ENCODE measurements around the gene SNX1.

Gene SNX1

DNA sequence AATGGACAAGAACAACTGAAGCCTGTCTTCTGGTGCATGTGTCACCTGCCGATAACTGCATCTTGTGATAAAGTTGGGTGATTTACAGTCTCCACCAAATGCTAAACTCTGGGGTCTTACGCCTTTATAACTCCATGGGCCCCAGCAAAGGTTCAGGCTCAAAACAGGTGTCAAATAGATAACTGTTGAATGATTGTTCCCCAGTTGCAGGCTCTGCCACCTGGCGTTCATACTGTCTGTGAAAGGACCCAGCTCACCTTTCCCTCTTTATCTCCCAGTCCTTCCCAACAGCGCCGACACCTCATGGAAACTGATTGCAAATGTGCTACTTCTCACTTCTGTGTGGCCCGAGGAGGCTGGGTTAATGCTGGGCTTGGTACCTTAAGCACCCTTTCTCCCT is 47.5 kb downstream of the SNX1 start:
- Histone ChIP-seq H3K4me1 (no peaks in the 10 kb centered on the region), H3K27me3 (ENCODE audit: control insufficient read depth, insufficient read depth, low read length) (no peaks in the 10 kb centered on the region), H3K4me3 (ENCODE audit: low read depth, low read length) (no peak overlapping the region), H3K4me2 (ENCODE audit: low read length) (no peak overlapping the region), H2AFZ (no peak overlapping the region), H3K36me3 (ENCODE audit: control insufficient read depth, insufficient read depth, low read length) (no peaks in the 10 kb centered on the region), H3K9ac (no peak overlapping the region), H3K79me2 (no peaks in the 10 kb centered on the region), H3K27ac (no peak overlapping the region), H3K9me3 (ENCODE audit: control insufficient read depth, low read length) (no peaks in the 10 kb centered on the region)
- TF ChIP-seq, protein P1, sequence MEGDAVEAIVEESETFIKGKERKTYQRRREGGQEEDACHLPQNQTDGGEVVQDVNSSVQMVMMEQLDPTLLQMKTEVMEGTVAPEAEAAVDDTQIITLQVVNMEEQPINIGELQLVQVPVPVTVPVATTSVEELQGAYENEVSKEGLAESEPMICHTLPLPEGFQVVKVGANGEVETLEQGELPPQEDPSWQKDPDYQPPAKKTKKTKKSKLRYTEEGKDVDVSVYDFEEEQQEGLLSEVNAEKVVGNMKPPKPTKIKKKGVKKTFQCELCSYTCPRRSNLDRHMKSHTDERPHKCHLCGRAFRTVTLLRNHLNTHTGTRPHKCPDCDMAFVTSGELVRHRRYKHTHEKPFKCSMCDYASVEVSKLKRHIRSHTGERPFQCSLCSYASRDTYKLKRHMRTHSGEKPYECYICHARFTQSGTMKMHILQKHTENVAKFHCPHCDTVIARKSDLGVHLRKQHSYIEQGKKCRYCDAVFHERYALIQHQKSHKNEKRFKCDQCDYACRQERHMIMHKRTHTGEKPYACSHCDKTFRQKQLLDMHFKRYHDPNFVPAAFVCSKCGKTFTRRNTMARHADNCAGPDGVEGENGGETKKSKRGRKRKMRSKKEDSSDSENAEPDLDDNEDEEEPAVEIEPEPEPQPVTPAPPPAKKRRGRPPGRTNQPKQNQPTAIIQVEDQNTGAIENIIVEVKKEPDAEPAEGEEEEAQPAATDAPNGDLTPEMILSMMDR (IDR thresholded peaks at IDR 0.05) = no peak

DNA sequence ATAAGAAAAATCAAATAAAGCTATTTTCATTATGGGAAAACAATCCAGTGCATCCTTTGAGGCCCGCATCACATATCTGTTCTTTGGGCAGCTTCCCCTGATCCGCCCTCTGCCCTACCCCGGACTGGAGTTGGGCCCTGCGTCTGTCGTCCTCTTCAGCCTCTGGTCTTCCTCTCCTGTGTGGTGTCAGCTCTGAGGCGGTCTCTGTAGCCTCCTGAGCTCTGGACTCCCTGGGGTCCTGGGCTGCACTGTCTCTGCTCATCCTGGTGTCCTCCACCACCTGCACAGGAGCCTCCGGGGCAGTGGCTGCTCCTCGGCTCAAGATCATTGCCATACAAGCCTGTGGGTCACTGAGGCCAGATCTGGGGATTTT is 48.4 kb downstream of the SNX1 start:
- no peak overlapping the region for H3K4me3 ChIP-seq (ENCODE audit: low read depth, low read length)
- H3K4me1 ChIP-seq = no peaks in the 10 kb centered on the region
- H3K36me3 ChIP-seq (ENCODE audit: control insufficient read depth, insufficient read depth, low read length) = no peaks in the 10 kb centered on the region
- H3K9me3 ChIP-seq (ENCODE audit: control insufficient read depth, low read length) = no peaks in the 10 kb centered on the region
- TF ChIP-seq, protein P1 (IDR thresholded peaks at IDR 0.05) = no peak
- no peak overlapping the region for H3K27ac ChIP-seq
- no peak overlapping the region for H2AFZ ChIP-seq
- no peaks in the 10 kb centered on the region for H3K27me3 ChIP-seq (ENCODE audit: control insufficient read depth, insufficient read depth, low read length)
- H3K4me2 ChIP-seq (ENCODE audit: low read length) = no peak overlapping the region
- H3K79me2 ChIP-seq = no peaks in the 10 kb centered on the region
- no peak overlapping the region for H3K9ac ChIP-seq

DNA sequence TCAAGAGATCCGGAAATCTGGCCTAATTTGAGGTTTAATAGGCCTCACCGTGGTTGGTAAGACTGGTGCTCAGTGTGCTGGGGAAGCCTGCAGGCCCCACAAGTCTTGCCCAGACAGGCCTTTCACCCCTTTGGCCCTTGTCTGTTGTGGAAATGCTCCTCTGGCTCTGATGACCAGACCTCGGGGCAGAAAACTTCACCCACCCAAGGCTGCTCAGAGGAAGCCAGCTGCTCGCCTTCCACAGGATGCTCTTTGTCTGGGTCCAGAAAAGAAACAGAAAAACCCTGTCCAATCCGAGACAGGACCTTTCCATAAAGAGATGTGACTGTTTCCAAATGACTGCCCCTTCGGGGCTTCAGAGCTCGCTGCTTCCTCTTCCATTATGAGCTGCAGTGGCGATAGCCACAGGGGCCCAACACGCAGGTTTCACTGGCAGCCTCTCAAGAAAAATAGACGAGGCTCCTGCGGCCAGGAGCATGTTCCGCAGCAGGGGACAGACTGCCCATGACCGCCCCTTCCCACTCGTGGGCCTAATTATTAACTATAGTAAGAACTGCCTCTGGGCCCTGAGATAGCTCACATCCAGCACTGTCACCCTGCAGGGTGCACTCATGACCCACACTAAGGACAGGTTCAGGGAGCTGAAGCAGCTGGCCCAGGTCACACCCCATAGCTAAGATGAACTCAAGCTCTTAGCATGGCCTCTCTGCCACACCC is 48.9 kb downstream of the SNX1 start:
- no peaks in the 10 kb centered on the region for H3K27me3 ChIP-seq (ENCODE audit: control insufficient read depth, insufficient read depth, low read length)
- H3K36me3 ChIP-seq (ENCODE audit: control insufficient read depth, insufficient read depth, low read length) = no peaks in the 10 kb centered on the region
- no peaks in the 10 kb centered on the region for H3K79me2 ChIP-seq
- H3K4me1 ChIP-seq = no peaks in the 10 kb centered on the region
- no peak overlapping the region for H3K4me2 ChIP-seq (ENCODE audit: low read length)
- H3K27ac ChIP-seq = no peak overlapping the region
- no peak overlapping the region for H2AFZ ChIP-seq
- TF ChIP-seq, protein P1 (IDR thresholded peaks at IDR 0.05) = no peak
- H3K9me3 ChIP-seq (ENCODE audit: control insufficient read depth, low read length) = no peaks in the 10 kb centered on the region
- H3K4me3 ChIP-seq (ENCODE audit: low read depth, low read length) = no peak overlapping the region
- no peak overlapping the region for H3K9ac ChIP-seq

DNA sequence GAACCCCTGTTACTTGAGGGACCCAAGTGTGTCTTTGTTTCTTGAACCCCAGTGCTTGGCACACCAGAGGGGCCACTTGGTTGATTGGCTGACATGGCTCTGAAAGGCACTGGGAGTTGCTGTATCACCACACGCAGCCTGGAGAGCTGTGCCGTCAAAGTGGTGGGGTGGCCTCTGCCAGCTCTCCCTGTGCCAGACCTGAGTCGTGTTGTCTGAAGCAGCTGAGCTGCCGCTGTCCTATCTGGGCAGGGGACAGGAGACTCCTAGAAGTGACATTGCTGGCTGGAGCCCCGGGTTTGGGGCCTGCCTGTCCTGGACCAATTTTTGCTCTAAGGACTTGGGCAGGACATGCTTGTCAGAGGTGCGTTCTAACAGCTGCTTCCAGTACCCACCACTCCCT is 50.3 kb downstream of the SNX1 start:
- no peak overlapping the region for H3K4me3 ChIP-seq (ENCODE audit: low read depth, low read length)
- TF ChIP-seq, protein P1 (IDR thresholded peaks at IDR 0.05) = no peak
- no peaks in the 10 kb centered on the region for H3K27me3 ChIP-seq (ENCODE audit: control insufficient read depth, insufficient read depth, low read length)
- no peaks in the 10 kb centered on the region for H3K79me2 ChIP-seq
- no peak overlapping the region for H3K4me2 ChIP-seq (ENCODE audit: low read length)
- no peaks in the 10 kb centered on the region for H3K9me3 ChIP-seq (ENCODE audit: control insufficient read depth, low read length)
- no peak overlapping the region for H2AFZ ChIP-seq
- no peaks in the 10 kb centered on the region for H3K36me3 ChIP-seq (ENCODE audit: control insufficient read depth, insufficient read depth, low read length)
- H3K4me1 ChIP-seq = no peaks in the 10 kb centered on the region
- H3K9ac ChIP-seq = no peak overlapping the region
- no peak overlapping the region for H3K27ac ChIP-seq

DNA sequence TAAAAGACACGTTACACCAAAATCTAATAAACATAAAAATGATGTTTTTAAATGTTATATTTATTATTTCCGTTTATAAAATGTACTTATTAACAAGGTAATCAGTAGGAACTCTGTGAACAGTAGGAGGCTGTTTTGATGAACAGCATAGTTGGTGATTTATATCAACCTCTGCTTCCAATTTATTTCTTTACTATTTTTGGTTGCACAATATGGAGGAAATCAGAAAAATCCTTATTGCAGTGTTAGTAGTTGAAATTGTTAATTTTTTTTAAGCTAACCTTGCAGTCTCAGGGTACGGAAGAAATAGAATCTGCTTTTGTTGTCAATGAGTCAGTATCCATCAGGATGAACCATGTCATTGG is 50.7 kb downstream of the SNX1 start:
- no peak overlapping the region for H2AFZ ChIP-seq
- no peak overlapping the region for H3K9ac ChIP-seq
- H3K27ac ChIP-seq = no peak overlapping the region

More for the DNA sequence above, 50.7 kb downstream of the SNX1 start:
- H3K79me2 ChIP-seq = no peaks in the 10 kb centered on the region
- TF ChIP-seq, protein P1 (IDR thresholded peaks at IDR 0.05) = no peak
- H3K4me2 ChIP-seq (ENCODE audit: low read length) = no peak overlapping the region
- no peaks in the 10 kb centered on the region for H3K9me3 ChIP-seq (ENCODE audit: control insufficient read depth, low read length)
- H3K27me3 ChIP-seq (ENCODE audit: control insufficient read depth, insufficient read depth, low read length) = no peaks in the 10 kb centered on the region
- no peaks in the 10 kb centered on the region for H3K36me3 ChIP-seq (ENCODE audit: control insufficient read depth, insufficient read depth, low read length)
- no peak overlapping the region for H3K4me3 ChIP-seq (ENCODE audit: low read depth, low read length)
- no peaks in the 10 kb centered on the region for H3K4me1 ChIP-seq
